Nephron progenitor cell (in vitro differentiated cells): Measurements from ENCODE around the gene TIPARP.

Source experiments
- DNase-seq: peaks from one replicate; pipeline ENCODE4 v3.0.0; 2021
- H3K27ac Mint-ChIP-seq: 2 replicates; pipeline ENCODE4 v1.8.0; 2021; ENCODE audit warnings: mild to moderate bottlenecking, moderate library complexity, mixed read lengths
- H3K27me3 Mint-ChIP-seq: 2 replicates; pipeline ENCODE4 v1.8.0; 2021; ENCODE audit warnings: mild to moderate bottlenecking, low read depth, mixed read lengths; ENCODE audit not compliant: poor library complexity
- H3K36me3 Mint-ChIP-seq: 2 replicates; pipeline ENCODE4 v1.8.0; 2021; ENCODE audit warnings: low read depth, mixed read lengths
- H3K4me1 Mint-ChIP-seq: 2 replicates; pipeline ENCODE4 v1.8.0; 2021; ENCODE audit warnings: mixed read lengths
- H3K4me3 Mint-ChIP-seq: 2 replicates; pipeline ENCODE4 v1.8.0; 2021; ENCODE audit warnings: mild to moderate bottlenecking, moderate library complexity, mixed read lengths
- H3K9me3 Mint-ChIP-seq: 2 replicates; pipeline ENCODE4 v1.8.0; 2021; ENCODE audit warnings: mild to moderate bottlenecking, moderate library complexity, mixed read lengths
- CTCF ChIP-seq: fragments of 200-600 bp; sonication (generic); IDR thresholded peaks from 2 replicates; pipeline ENCODE4 v1.5.0; 2021; ENCODE audit warnings: antibody characterized with exemption

Gene TIPARP

GRCh38 chr3:156675830-156676767 lies 1.7 kb downstream of the TIPARP start:
- Mint-ChIP-seq H3K36me3 (peaks cover 32% of the 10 kb centered on the region), H3K4me3 (peak overlapping the region; percentile 97), H3K4me1 (peaks cover 56% of the 10 kb centered on the region), H3K27ac (peak overlapping the region; percentile 98), H3K9me3 (no peaks in the 10 kb centered on the region), H3K27me3 (peaks cover 7% of the 10 kb centered on the region)
- no peak for TF ChIP-seq CTCF
- peak; percentile 18 for DNase-seq

GRCh38 chr3:156676768-156677479 lies 2.5 kb downstream of the TIPARP start:
- DNase-seq, result no peak
- Mint-ChIP-seq H3K4me1 (peaks cover 62% of the 10 kb centered on the region), H3K27me3 (peaks cover 4% of the 10 kb centered on the region), H3K4me3 (peak overlapping the region; percentile 97), H3K9me3 (no peaks in the 10 kb centered on the region), H3K27ac (no peak overlapping the region), H3K36me3 (peaks cover 38% of the 10 kb centered on the region)
- TF ChIP-seq CTCF, result no peak

- peak overlapping the region; percentile 97 for H3K4me3 Mint-ChIP-seq
- no peak for TF ChIP-seq CTCF
- peaks cover 39% of the 10 kb centered on the region for H3K36me3 Mint-ChIP-seq
- peaks cover 4% of the 10 kb centered on the region for H3K27me3 Mint-ChIP-seq
- H3K27ac Mint-ChIP-seq, result no peak overlapping the region
- DNase-seq, result no peak
- H3K9me3 Mint-ChIP-seq, result no peaks in the 10 kb centered on the region
- peaks cover 67% of the 10 kb centered on the region for H3K4me1 Mint-ChIP-seq
These were observed 3.1 kb downstream of the TIPARP start for GRCh38 chr3:156677536-156677935.

- Mint-ChIP-seq H3K9me3 (no peaks in the 10 kb centered on the region), H3K27ac (no peak overlapping the region), H3K27me3 (peaks cover 4% of the 10 kb centered on the region), H3K4me3 (peak overlapping the region; percentile 25), H3K36me3 (peaks cover 39% of the 10 kb centered on the region), H3K4me1 (peaks cover 70% of the 10 kb centered on the region)
- no peak for TF ChIP-seq CTCF
- no peak for DNase-seq
These were observed 3.8 kb downstream of the TIPARP start for GRCh38 chr3:156678197-156678596.

GRCh38 chr3:156680243-156680914 lies 6.0 kb downstream of the TIPARP start:
- Mint-ChIP-seq H3K27me3 (no peaks in the 10 kb centered on the region), H3K4me1 (peaks cover 73% of the 10 kb centered on the region)

More at GRCh38 chr3:156680243-156680914, 6.0 kb downstream of the TIPARP start:
- Mint-ChIP-seq H3K27ac (peak overlapping the region; percentile 70), H3K4me3 (peak overlapping the region; percentile 55), H3K9me3 (no peaks in the 10 kb centered on the region), H3K36me3 (peaks cover 39% of the 10 kb centered on the region)
- TF ChIP-seq CTCF, result no peak
- no peak for DNase-seq
